ENCODE measurements around the gene NDUFB3. TPM values are rescaled to one million over a fixed set of nuclear protein-coding genes. Genes with fewer than 3 reads are reported as not detected.
"Not testable (repeated sequence)": the region's sequence is repeated elsewhere in the genome, so short reads cannot be mapped to it uniquely, and the experiment has no call there.

The NDUFB3 gene
- total RNA-seq, 1 donor, result 70.3 TPM

GRCh38 chr2:201049455-201049854 is 22.3 kb upstream of the NDUFB3 start:
- DNase-seq (ENCODE audit: low read depth), result no peak
- TF ChIP-seq, protein P1, sequence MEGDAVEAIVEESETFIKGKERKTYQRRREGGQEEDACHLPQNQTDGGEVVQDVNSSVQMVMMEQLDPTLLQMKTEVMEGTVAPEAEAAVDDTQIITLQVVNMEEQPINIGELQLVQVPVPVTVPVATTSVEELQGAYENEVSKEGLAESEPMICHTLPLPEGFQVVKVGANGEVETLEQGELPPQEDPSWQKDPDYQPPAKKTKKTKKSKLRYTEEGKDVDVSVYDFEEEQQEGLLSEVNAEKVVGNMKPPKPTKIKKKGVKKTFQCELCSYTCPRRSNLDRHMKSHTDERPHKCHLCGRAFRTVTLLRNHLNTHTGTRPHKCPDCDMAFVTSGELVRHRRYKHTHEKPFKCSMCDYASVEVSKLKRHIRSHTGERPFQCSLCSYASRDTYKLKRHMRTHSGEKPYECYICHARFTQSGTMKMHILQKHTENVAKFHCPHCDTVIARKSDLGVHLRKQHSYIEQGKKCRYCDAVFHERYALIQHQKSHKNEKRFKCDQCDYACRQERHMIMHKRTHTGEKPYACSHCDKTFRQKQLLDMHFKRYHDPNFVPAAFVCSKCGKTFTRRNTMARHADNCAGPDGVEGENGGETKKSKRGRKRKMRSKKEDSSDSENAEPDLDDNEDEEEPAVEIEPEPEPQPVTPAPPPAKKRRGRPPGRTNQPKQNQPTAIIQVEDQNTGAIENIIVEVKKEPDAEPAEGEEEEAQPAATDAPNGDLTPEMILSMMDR (IDR thresholded peaks at IDR 0.05; ENCODE audit: insufficient read depth, low read length), result no peak
- no peak overlapping the region for H3K4me3 ChIP-seq (ENCODE audit: low read depth, low read length)

GRCh38 chr2:201057087-201057521 is 14.7 kb upstream of the NDUFB3 start:
- DNase-seq (ENCODE audit: low read depth), result peak; percentile 45
- TF ChIP-seq, protein P1 (IDR thresholded peaks at IDR 0.05; ENCODE audit: insufficient read depth, low read length), result no peak
- no peak overlapping the region for H3K4me3 ChIP-seq (ENCODE audit: low read depth, low read length)

GRCh38 chr2:201057715-201058248 is 14.0 kb upstream of the NDUFB3 start:
- no peak for DNase-seq (ENCODE audit: low read depth)
- TF ChIP-seq, protein P1 (IDR thresholded peaks at IDR 0.05; ENCODE audit: insufficient read depth, low read length), result no peak

DNA sequence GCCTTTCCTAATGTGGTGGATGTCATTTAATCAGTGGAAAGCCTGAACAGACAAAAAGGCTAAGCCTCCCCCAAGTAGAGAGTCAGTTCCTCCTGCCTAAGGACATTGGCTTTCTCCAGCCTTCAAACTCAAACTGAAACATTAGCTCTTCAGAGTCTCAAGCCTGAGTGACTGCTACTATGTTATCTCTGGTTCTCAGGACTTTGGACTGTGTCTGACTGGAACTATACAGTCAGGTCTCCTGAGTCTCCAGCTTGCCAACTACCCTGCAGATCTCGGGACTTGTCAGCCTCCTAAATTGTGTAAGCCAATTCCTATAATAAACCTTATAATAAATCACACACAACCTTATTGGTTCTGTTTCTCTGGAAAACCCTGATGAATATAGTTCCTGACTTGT is 12.9 kb upstream of the NDUFB3 start:
- H3K4me3 ChIP-seq (ENCODE audit: low read depth, low read length), result no peak overlapping the region
- no peak for DNase-seq (ENCODE audit: low read depth)
- TF ChIP-seq, protein P1 (IDR thresholded peaks at IDR 0.05; ENCODE audit: insufficient read depth, low read length), result no peak

More at GRCh38 chr2:201057715-201058248, 14.0 kb upstream of the NDUFB3 start:
- no peak overlapping the region for H3K4me3 ChIP-seq (ENCODE audit: low read depth, low read length)

GRCh38 chr2:201059961-201060755 is 11.6 kb upstream of the NDUFB3 start:
- DNase-seq (ENCODE audit: low read depth), result no peak
- H3K4me3 ChIP-seq (ENCODE audit: low read depth, low read length), result no peak overlapping the region
- TF ChIP-seq, protein P1 (IDR thresholded peaks at IDR 0.05; ENCODE audit: insufficient read depth, low read length), result no peak

- not testable (repeated sequence) for DNase-seq (ENCODE audit: low read depth); H3K4me3 ChIP-seq (ENCODE audit: low read depth, low read length)
Observed at GRCh38 chr2:201063516-201063915, 8.3 kb upstream of the NDUFB3 start.

GRCh38 chr2:201064797-201065329 is 6.9 kb upstream of the NDUFB3 start:
- H3K4me3 ChIP-seq (ENCODE audit: low read depth, low read length), result no peak overlapping the region
- TF ChIP-seq, protein P1 (IDR thresholded peaks at IDR 0.05; ENCODE audit: insufficient read depth, low read length), result no peak
- no peak for DNase-seq (ENCODE audit: low read depth)
